H1 (cell line): ENCODE measurements around the gene GCK. TPM values are rescaled to one million over a fixed set of nuclear protein-coding genes. Genes with fewer than 3 reads are reported as not detected.

Experiments
- CTCF ChIA-PET: fragments of 300-600 bp; sonication (Branson Sonifier 250); formaldehyde crosslinking; loops from one replicate; lab custom pipeline; 2021; ENCODE audit not compliant: partially characterized antibody; lab: Charles Lee
- POLR2A ChIA-PET: fragments of 300-600 bp; sonication (Branson Sonifier 250); formaldehyde crosslinking; loops from one replicate; lab custom pipeline; 2021; ENCODE audit warnings: inconsistent platforms; ENCODE audit not compliant: partially characterized antibody; lab: Charles Lee
- DNase-seq, 2 experiments: peaks; one replicate each; pipeline versions ENCODE4 v3.0.0 to v3.0.0-alpha.2; 2010 to 2022; ENCODE audit warnings: low spot score in 2 of 2, low read depth in 1 of 2, mixed read lengths in 1 of 2
- FAIRE-seq: peaks from 2 replicates; lab custom pipeline; 2011; peaks lifted over from hg19 to GRCh38; lab: Jason Lieb, UNC
- H2AFZ ChIP-seq: 2 replicates; pipeline ENCODE4 v1.8.1; 2012; ENCODE audit warnings: low read length, inconsistent platforms
- H2AK5ac ChIP-seq: 2 replicates; pipeline ENCODE4 v1.6.1; 2013; ENCODE audit warnings: low read depth, low read length
- H2BK120ac ChIP-seq: replicated peaks from 2 replicates; pipeline ENCODE3; 2013; ENCODE audit warnings: low read depth, low read length, inconsistent platforms
- H2BK12ac ChIP-seq: 2 replicates; pipeline ENCODE4 v1.6.1; 2013; ENCODE audit warnings: low read depth, low read length
- H2BK15ac ChIP-seq: 2 replicates; pipeline ENCODE4 v1.6.1; 2013; ENCODE audit warnings: low read length
- H2BK20ac ChIP-seq: 2 replicates; pipeline ENCODE4 v1.6.1; 2013; ENCODE audit warnings: low read length
- H2BK5ac ChIP-seq: 2 replicates; pipeline ENCODE4 v1.6.1; 2013; ENCODE audit warnings: low read depth, low read length
- H3K14ac ChIP-seq: 2 replicates; pipeline ENCODE4 v1.6.1; 2013; ENCODE audit warnings: inconsistent platforms; ENCODE audit not compliant: insufficient read length
- H3K18ac ChIP-seq: 2 replicates; pipeline ENCODE4 v1.6.1; 2013; ENCODE audit warnings: low read length; ENCODE audit errors: extremely low read depth
- H3K23ac ChIP-seq: 2 replicates; pipeline ENCODE4 v1.6.1; 2013; ENCODE audit warnings: inconsistent platforms; ENCODE audit not compliant: insufficient read length
- H3K23me2 ChIP-seq: 2 replicates; pipeline ENCODE4 v1.6.1; 2013; ENCODE audit warnings: low read depth, low read length
- H3K27ac ChIP-seq: 2 replicates; pipeline ENCODE4 v1.6.1; 2011; ENCODE audit warnings: low read depth, low read length, inconsistent platforms
- H3K27me3 ChIP-seq, 4 experiments: replicated peaks in 1 of 4; 1 replicate in 1 of 4; 2 replicates in 3 of 4; pipeline versions ENCODE4 v1.6.1 to v1.8.1; 2011 to 2013; ENCODE audit warnings: low read length in 3 of 4, mild to moderate bottlenecking in 3 of 4, inconsistent platforms in 2 of 4, mixed read lengths in 2 of 4, moderate library complexity in 1 of 4; ENCODE audit not compliant: control insufficient read depth in 3 of 4, insufficient read depth in 3 of 4; ENCODE audit errors: extremely low read depth in 1 of 4
- H3K36me3 ChIP-seq, 4 experiments: 2 replicates each; pipeline versions ENCODE4 v1.6.1 to v1.8.1; 2011 to 2013; ENCODE audit warnings: mild to moderate bottlenecking in 4 of 4, low read length in 3 of 4, moderate library complexity in 2 of 4, control low read depth in 1 of 4, inconsistent platforms in 1 of 4; ENCODE audit not compliant: insufficient read depth in 4 of 4, control insufficient read depth in 2 of 4
- H3K4ac ChIP-seq: replicated peaks from 2 replicates; pipeline ENCODE3; 2013; ENCODE audit warnings: low read length, low read depth, mixed read lengths, inconsistent platforms; ENCODE audit not compliant: insufficient read length
- H3K4me1 ChIP-seq, 4 experiments: replicated peaks in 1 of 4; 1 replicate in 1 of 4; 2 replicates in 3 of 4; pipeline versions ENCODE4 v1.6.1 to v1.8.1; 2011 to 2013; ENCODE audit warnings: low read length in 3 of 4, inconsistent platforms in 2 of 4, mixed read lengths in 1 of 4; ENCODE audit not compliant: insufficient read depth in 4 of 4, control insufficient read depth in 3 of 4
- H3K4me2 ChIP-seq, 2 experiments: 2 replicates each; pipeline versions ENCODE4 v1.6.1 to v1.8.1; 2011 to 2013; ENCODE audit warnings: low read depth in 2 of 2, low read length in 2 of 2, control low read depth in 1 of 2, inconsistent platforms in 1 of 2, mild to moderate bottlenecking in 1 of 2; ENCODE audit not compliant: insufficient read depth in 1 of 2
- H3K4me3 ChIP-seq, 4 experiments: fragments of 200-600, 300-600 bp in 1 of 4; sonication (generic), shearing (Covaris generic), sonication (Bioruptor Twin) in 1 of 4; 2 replicates each; pipeline versions ENCODE4 v1.5.1 to v1.8.1; 2011 to 2016; ENCODE audit warnings: low read length in 4 of 4, low read depth in 3 of 4, control low read depth in 2 of 4, inconsistent platforms in 2 of 4, mild to moderate bottlenecking in 2 of 4, mixed read lengths in 1 of 4, moderate library complexity in 1 of 4; ENCODE audit not compliant: insufficient read depth in 2 of 4; ENCODE audit errors: extremely low read depth in 1 of 4
- H3K56ac ChIP-seq: replicated peaks from 2 replicates; pipeline ENCODE3; 2013; ENCODE audit warnings: low read depth, mild to moderate bottlenecking, mixed read lengths, low read length, inconsistent platforms; ENCODE audit not compliant: insufficient read length
- H3K79me1 ChIP-seq: 2 replicates; pipeline ENCODE4 v1.6.1; 2013; ENCODE audit warnings: low read depth, low read length, control low read depth
- H3K79me2 ChIP-seq, 2 experiments: 2 replicates each; pipeline versions ENCODE4 v1.6.1 to v1.8.1; 2012 to 2013; ENCODE audit warnings: low read length in 2 of 2, mild to moderate bottlenecking in 2 of 2, inconsistent platforms in 1 of 2; ENCODE audit not compliant: insufficient read depth in 2 of 2, control insufficient read depth in 1 of 2
- H3K9ac ChIP-seq, 4 experiments: replicated peaks in 1 of 4; 1 replicate in 1 of 4; 2 replicates in 3 of 4; pipeline versions ENCODE4 v1.6.1 to v1.8.1; 2011 to 2013; ENCODE audit warnings: low read depth in 3 of 4, low read length in 3 of 4, control low read depth in 2 of 4, mild to moderate bottlenecking in 2 of 4, moderate library complexity in 2 of 4, inconsistent platforms in 1 of 4; ENCODE audit errors: extremely low read depth in 1 of 4
- H3K9me3 ChIP-seq, 2 experiments: 2 replicates each; pipeline versions ENCODE4 v1.6.1 to v1.8.1; 2012 to 2013; ENCODE audit warnings: mild to moderate bottlenecking in 2 of 2, moderate library complexity in 2 of 2, control low read depth in 1 of 2, inconsistent platforms in 1 of 2, low read depth in 1 of 2, low read length in 1 of 2, mixed read lengths in 1 of 2; ENCODE audit not compliant: insufficient read depth in 2 of 2
- H4K20me1 ChIP-seq, 2 experiments: replicated peaks in 1 of 2; 2 replicates each; pipeline versions ENCODE3 to v1.8.1; 2011 to 2013; ENCODE audit warnings: inconsistent platforms in 2 of 2, low read length in 2 of 2, mild to moderate bottlenecking in 1 of 2; ENCODE audit not compliant: insufficient read depth in 2 of 2, control insufficient read depth in 1 of 2
- H4K5ac ChIP-seq: 2 replicates; pipeline ENCODE4 v1.6.1; 2013; ENCODE audit warnings: low read length, low read depth, mixed read lengths, inconsistent platforms; ENCODE audit not compliant: insufficient read length
- H4K8ac ChIP-seq: 2 replicates; pipeline ENCODE4 v1.8.0; 2013; ENCODE audit warnings: mild to moderate bottlenecking, moderate library complexity, low read length, inconsistent platforms; ENCODE audit not compliant: insufficient read depth; ENCODE audit errors: extremely low read depth
- H4K91ac ChIP-seq: replicated peaks from 2 replicates; pipeline ENCODE3; 2013; ENCODE audit warnings: low read length, mixed read lengths, inconsistent platforms; ENCODE audit not compliant: insufficient read length
- CEBPB ChIP-seq: IDR thresholded peaks from 2 replicates; pipeline ENCODE4 v1.6.1; 2012; ENCODE audit warnings: low read depth, low read length
- GABPA ChIP-seq: IDR thresholded peaks from 2 replicates; pipeline ENCODE4 v1.6.1; 2011; ENCODE audit warnings: mild to moderate bottlenecking, low read length, moderate library complexity, borderline replicate concordance; ENCODE audit not compliant: insufficient read depth
- JUN ChIP-seq: IDR thresholded peaks from 2 replicates; pipeline ENCODE4 v1.6.1; 2011; ENCODE audit warnings: low read depth, mild to moderate bottlenecking, improper control_type of control experiment, low read length
- KDM1A ChIP-seq: fragments of 200-600, 300-600 bp; sonication (generic); IDR thresholded peaks from 2 replicates; pipeline ENCODE4 v1.7.1; 2016; ENCODE audit warnings: mild to moderate bottlenecking, low read length, borderline replicate concordance
- MAFK ChIP-seq: IDR thresholded peaks from 2 replicates; pipeline ENCODE4 v1.6.1; 2012; ENCODE audit warnings: low read depth, mild to moderate bottlenecking, improper control_type of control experiment, low read length
- NRF1 ChIP-seq: IDR thresholded peaks from 2 replicates; pipeline ENCODE4 v1.6.1; 2011; ENCODE audit warnings: mild to moderate bottlenecking, low read depth, low read length, improper control_type of control experiment
- RBBP5 ChIP-seq: IDR thresholded peaks from 2 replicates; pipeline ENCODE4 v1.7.1; 2012; ENCODE audit warnings: low read depth, mild to moderate bottlenecking, inconsistent platforms, low read length, moderate library complexity, borderline replicate concordance
- RFX5 ChIP-seq: IDR thresholded peaks from 2 replicates; pipeline ENCODE4 v1.6.1; 2011; ENCODE audit warnings: low read depth, low read length, improper control_type of control experiment, borderline replicate concordance
- SRF ChIP-seq: IDR thresholded peaks from 2 replicates; pipeline ENCODE4 v1.6.1; 2011; ENCODE audit warnings: mild to moderate bottlenecking, low read depth, low read length, moderate library complexity
- SUZ12 ChIP-seq: fragments of 200-600 bp; sonication (generic); IDR thresholded peaks from 2 replicates; pipeline ENCODE4 v1.6.1; 2012; ENCODE audit warnings: mild to moderate bottlenecking, inconsistent platforms, low read length, moderate library complexity, mixed read lengths
- WGBS, 2 experiments: shearing (Covaris generic) in 1 of 2; methylation state at CpG; one replicate each; pipeline versions ENCODE4 v1.1.6 to v1.1.7; 2013 to 2015; ENCODE audit warnings: low lambda C conversion rate in 2 of 2, mixed read lengths in 2 of 2, inconsistent platforms in 1 of 2, low coverage in 1 of 2, missing lambda C conversion rate in 1 of 2; ENCODE audit not compliant: insufficient replicate concordance in 2 of 2, insufficient coverage in 1 of 2, insufficient read length in 1 of 2; ENCODE audit errors: extremely low coverage in 1 of 2, missing lambda C conversion rate in 1 of 2; 5-methylcytosine and 5-hydroxymethylcytosine counted together
- polyA plus RNA-seq, 7 experiments: library from polyadenylated mRNA; depleted of rRNA in 3 of 7; stranded (reverse) in 5 of 7; unstranded in 2 of 7; fragments of >200 nt in 5 of 7; fragments of 200-250 nt in 2 of 7; gene quantifications; 1 replicate in 5 of 7; 2 replicates in 1 of 7; 4 replicates in 1 of 7; pipeline versions ENCODE4 v1.2.1 to v1.2.3, GENCODE V29; 2011 to 2013; ENCODE audit warnings: missing spikeins in 2 of 7, mixed read lengths in 2 of 7
- total RNA-seq: library from RNA; stranded (reverse); fragmentation: NEBNext Ultra II Directional; extraction: Animal tissue kit (Norgen Biotek cat#: 25700); gene quantifications from 2 replicates; pipeline ENCODE4 v1.2.1, GENCODE V29; 2021

The GCK gene
- total and polyA plus RNA-seq, 2 of the 8 experiments (the other 6 are each of a cell fraction or from before 2014, with no cell fraction given) = 2.4 to 4.9 TPM

GRCh38 chr7:44212581-44213184 is 23.4 kb upstream of the GCK start:
- no peaks in the 10 kb centered on the region for H3K79me2 ChIP-seq
- no peak overlapping the region for H3K4ac ChIP-seq
- H3K56ac ChIP-seq = no peak overlapping the region
- FAIRE-seq (no peak), DNase-seq (no peak)
- peaks cover 19 to 43% (median 30%) of the 10 kb centered on the region in 4 experiments for H3K36me3 ChIP-seq
- H2BK15ac ChIP-seq = no peak overlapping the region
- ChIA-PET POLR2A (no interaction called here), CTCF (interaction anchor here (0.8 to 6.0 kb wide), 9 partner anchors 10 to 81 kb away, joined by 3 to 35 read pairs (median 4); partner anchors contain the start of gene YKT6)
- H3K18ac ChIP-seq = no peak overlapping the region
- H3K14ac ChIP-seq = no peak overlapping the region
- no peak overlapping the region for H2BK5ac ChIP-seq
- H2BK12ac ChIP-seq = no peak overlapping the region
- no peaks in the 10 kb centered on the region for H3K79me1 ChIP-seq
- H2BK120ac ChIP-seq = no peak overlapping the region
- no peak overlapping the region for H4K5ac ChIP-seq
- no peaks in the 10 kb centered on the region for H3K23me2 ChIP-seq
- H2AK5ac ChIP-seq = no peak overlapping the region
- H3K4me2 ChIP-seq = no peak overlapping the region
- no peak overlapping the region for H3K9ac ChIP-seq
- H4K8ac ChIP-seq = no peak overlapping the region
- H2AFZ ChIP-seq = no peak overlapping the region
- no peak overlapping the region for H3K23ac ChIP-seq
- H3K27me3 ChIP-seq = no peaks in the 10 kb centered on the region
- H3K9me3 ChIP-seq = no peaks in the 10 kb centered on the region
- H2BK20ac ChIP-seq = no peak overlapping the region
- H3K27ac ChIP-seq = no peak overlapping the region
- WGBS, 2 experiments = 91% methylated on average over 7 of the region's 7 CpGs; no CpG with 5 or more reads in 1 of the 2 experiments
- H4K20me1 ChIP-seq = peaks cover 0 to 5% of the 10 kb centered on the region in 2 experiments
- H3K4me3 ChIP-seq = no peak overlapping the region
- H4K91ac ChIP-seq = no peak overlapping the region
- peaks cover 0 to 11% (median 5%) of the 10 kb centered on the region in 4 experiments; a peak in 5 of 7 replicates for H3K4me1 ChIP-seq
- TF ChIP-seq MAFK = no peak
- TF ChIP-seq JUN = no peak
- no peak for TF ChIP-seq SUZ12
- TF ChIP-seq NRF1 = no peak
- no peak for TF ChIP-seq SRF
- TF ChIP-seq RFX5 = no peak
- no peak for TF ChIP-seq CEBPB
- TF ChIP-seq KDM1A = no peak
- TF ChIP-seq RBBP5 = no peak
- TF ChIP-seq GABPA = no peak
